ENCODE data around the gene RAB30. TPM values are rescaled to one million over a fixed set of nuclear protein-coding genes. Genes with fewer than 3 reads are reported as not detected.
A peak's percentile ranks its signal among the peaks of the same experiment; 100 is the strongest.

RAB30 gene
- total RNA-seq, 2 experiments from 2014 or later = 76.2 to 79.2 TPM

- POLR2A ChIA-PET = no interaction called here
- H3K27ac Mint-ChIP-seq = no peak overlapping the region
- H3K27me3 ChIP-seq (ENCODE audit: control insufficient read depth in 1 of 2, insufficient read depth in 2 of 2, low read length in 2 of 2) = no peaks in the 10 kb centered on the region
Measured at GRCh38 chr11:83035070-83035854, 36.4 kb downstream of the RAB30 start.

GRCh38 chr11:83034673-83035014, 37.1 kb downstream of the RAB30 start:
- ATAC-seq (ENCODE audit: poor library complexity) (no peak), DNase-seq (no peak)
- Mint-ChIP-seq H3K36me3 (ENCODE audit: low read depth) (peaks cover 7% of the 10 kb centered on the region), H3K27me3 (no peaks in the 10 kb centered on the region), H3K9me3 (no peaks in the 10 kb centered on the region), H3K4me1 (ENCODE audit: low read depth) (peaks cover 36% of the 10 kb centered on the region), H3K27ac (no peak overlapping the region), H3K4me3 (no peak overlapping the region)
- CTCF ChIA-PET = no interaction called here
- H3K36me3 ChIP-seq (ENCODE audit: insufficient read depth, low read length) = no peaks in the 10 kb centered on the region
- POLR2A ChIA-PET = no interaction called here
- no peaks in the 10 kb centered on the region for H3K9me3 ChIP-seq (ENCODE audit: control insufficient read depth in 1 of 2, insufficient read depth in 1 of 2, low read length in 2 of 2)
- TF ChIP-seq CTCF (IDR thresholded peaks at IDR 0.05) = no peak
- peaks cover 7% of the 10 kb centered on the region for H3K4me1 ChIP-seq (ENCODE audit: insufficient read depth, low read length)
- no peaks in the 10 kb centered on the region for H3K27me3 ChIP-seq (ENCODE audit: control insufficient read depth in 1 of 2, insufficient read depth in 2 of 2, low read length in 2 of 2)
- H3K27ac ChIP-seq (ENCODE audit: low read depth in 1 of 2, low read length in 2 of 2) = no peak overlapping the region
- H3K4me3 ChIP-seq (ENCODE audit: low read length) = no peak overlapping the region
- intact Hi-C loops (cut with DNase I, micrococcal nuclease) = no loop called here

More at GRCh38 chr11:83035070-83035854, 36.4 kb downstream of the RAB30 start:
- intact Hi-C loops (cut with DNase I, micrococcal nuclease) = no loop called here
- DNase-seq = no peak
- ATAC-seq (ENCODE audit: poor library complexity) = no peak
- Histone ChIP-seq H3K36me3 (ENCODE audit: insufficient read depth, low read length) (no peaks in the 10 kb centered on the region), H3K9me3 (ENCODE audit: control insufficient read depth in 1 of 2, insufficient read depth in 1 of 2, low read length in 2 of 2) (no peaks in the 10 kb centered on the region), H3K4me1 (ENCODE audit: insufficient read depth, low read length) (peaks cover 7% of the 10 kb centered on the region), H3K4me3 (ENCODE audit: low read length) (no peak overlapping the region), H3K27ac (ENCODE audit: low read depth in 1 of 2, low read length in 2 of 2) (no peak overlapping the region)
- CTCF ChIA-PET = no interaction called here
- H3K27me3 Mint-ChIP-seq = no peaks in the 10 kb centered on the region
- H3K4me1 Mint-ChIP-seq (ENCODE audit: low read depth) = peaks cover 40% of the 10 kb centered on the region
- no peak overlapping the region for H3K4me3 Mint-ChIP-seq
- H3K36me3 Mint-ChIP-seq (ENCODE audit: low read depth) = peaks cover 7% of the 10 kb centered on the region
- H3K9me3 Mint-ChIP-seq = no peaks in the 10 kb centered on the region
- TF ChIP-seq CTCF (IDR thresholded peaks at IDR 0.05) = no peak

GRCh38 chr11:83033972-83034672, 37.6 kb downstream of the RAB30 start:
- no peak overlapping the region for H3K27ac ChIP-seq (ENCODE audit: low read depth in 1 of 2, low read length in 2 of 2)
- H3K4me3 ChIP-seq (ENCODE audit: low read length) = no peak overlapping the region
- H3K9me3 Mint-ChIP-seq = no peaks in the 10 kb centered on the region
- no peak for ATAC-seq (ENCODE audit: poor library complexity)
- H3K36me3 Mint-ChIP-seq (ENCODE audit: low read depth) = peaks cover 7% of the 10 kb centered on the region
- peak overlapping the region; percentile 5 for H3K4me3 Mint-ChIP-seq
- H3K4me1 ChIP-seq (ENCODE audit: insufficient read depth, low read length) = peaks cover 7% of the 10 kb centered on the region
- ChIA-PET POLR2A (no interaction called here), CTCF (no interaction called here)
- no peaks in the 10 kb centered on the region for H3K9me3 ChIP-seq (ENCODE audit: control insufficient read depth in 1 of 2, insufficient read depth in 1 of 2, low read length in 2 of 2)
- H3K36me3 ChIP-seq (ENCODE audit: insufficient read depth, low read length) = no peaks in the 10 kb centered on the region
- no peaks in the 10 kb centered on the region for H3K27me3 Mint-ChIP-seq
- H3K27ac Mint-ChIP-seq = no peak overlapping the region
- no peak for TF ChIP-seq CTCF (IDR thresholded peaks at IDR 0.05)
- H3K27me3 ChIP-seq (ENCODE audit: control insufficient read depth in 1 of 2, insufficient read depth in 2 of 2, low read length in 2 of 2) = no peaks in the 10 kb centered on the region
- no peak for DNase-seq
- intact Hi-C loops (cut with DNase I, micrococcal nuclease) = no loop called here
- peaks cover 34% of the 10 kb centered on the region for H3K4me1 Mint-ChIP-seq (ENCODE audit: low read depth)
